Activated naive CD8-positive, alpha-beta T cell treated with anti-CD3 and anti-CD28 coated beads, Interleukin-2, amount 50 U/mL, for 24 hours (primary cell): Measurements from ENCODE around the gene UPK1A.
"Not testable (repeated sequence)": the region's sequence is repeated elsewhere in the genome, so short reads cannot be mapped to it uniquely, and the experiment has no call there.

Experiments used
- ATAC-seq: fragments of 150-1000 bp; cut with Tn5 transposase; one replicate; pipeline ENCODE4 v1.10.0; 2021
- DNase-seq: peaks from one replicate; pipeline ENCODE4 v3.0.0; 2021
- H3K27ac Mint-ChIP-seq: one replicate; pipeline ENCODE4 v1.8.0; 2021; ENCODE audit warnings: mild to moderate bottlenecking, mixed read lengths
- H3K27me3 Mint-ChIP-seq: one replicate; pipeline ENCODE4 v1.8.0; 2021; ENCODE audit warnings: mixed read lengths
- H3K36me3 Mint-ChIP-seq: one replicate; pipeline ENCODE4 v1.8.0; 2021; ENCODE audit warnings: low read depth, mixed read lengths
- H3K4me1 Mint-ChIP-seq: one replicate; pipeline ENCODE4 v1.8.0; 2021; ENCODE audit warnings: mixed read lengths
- H3K4me3 Mint-ChIP-seq: one replicate; pipeline ENCODE4 v1.8.0; 2021; ENCODE audit warnings: mild to moderate bottlenecking, moderate library complexity, mixed read lengths
- H3K9me3 Mint-ChIP-seq: one replicate; pipeline ENCODE4 v1.8.0; 2021; ENCODE audit warnings: mixed read lengths

Gene UPK1A

DNA sequence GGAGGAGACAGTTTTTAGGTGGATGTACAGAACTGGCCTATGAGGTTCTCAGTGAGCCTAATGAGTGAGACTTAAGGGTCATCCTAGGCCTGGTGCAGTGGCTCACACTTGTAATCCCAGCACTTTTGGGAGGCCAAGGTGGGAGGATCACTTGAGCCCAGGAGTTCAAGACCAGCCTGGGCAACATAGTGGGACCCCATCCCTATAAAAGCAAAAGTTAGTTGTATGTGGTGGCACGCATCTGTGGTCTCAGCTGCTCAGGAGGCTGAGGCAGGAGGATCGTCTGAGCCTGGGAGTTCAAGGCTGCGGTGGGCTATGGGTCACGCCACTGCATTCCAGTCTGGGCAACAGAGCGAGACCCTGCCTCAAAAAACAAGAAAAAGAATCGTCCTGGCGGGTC lies 57.8 kb downstream of the UPK1A start:
- H3K27me3 Mint-ChIP-seq, H3K27ac Mint-ChIP-seq, H3K9me3 Mint-ChIP-seq, DNase-seq, ATAC-seq, H3K4me3 Mint-ChIP-seq: not testable (repeated sequence)
- Mint-ChIP-seq H3K36me3 (peaks cover 50% of the 10 kb centered on the region), H3K4me1 (peaks cover 14% of the 10 kb centered on the region)

DNA sequence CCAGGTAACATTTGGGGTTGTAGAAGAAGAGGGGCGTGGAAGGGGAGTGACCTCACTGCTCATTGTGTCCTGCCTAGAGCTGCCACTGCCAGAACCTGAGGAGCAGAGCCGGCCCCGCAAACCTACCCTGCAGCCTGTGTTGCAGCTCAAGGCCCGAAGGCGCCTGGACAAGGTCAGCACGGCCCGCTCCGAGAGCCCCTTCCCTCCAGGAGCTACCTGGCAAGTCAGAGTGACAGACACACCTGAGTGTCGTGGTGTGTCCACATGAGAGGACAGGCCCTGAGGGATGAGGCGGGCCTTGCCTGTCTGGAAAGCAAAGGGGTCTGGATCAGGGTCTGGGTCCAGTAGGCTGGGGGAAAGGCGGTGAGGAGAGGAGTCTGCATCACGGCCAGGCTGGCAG lies 58.2 kb downstream of the UPK1A start:
- ATAC-seq: no peak
- Mint-ChIP-seq H3K4me3 (no peak overlapping the region), H3K36me3 (peaks cover 50% of the 10 kb centered on the region), H3K9me3 (no peaks in the 10 kb centered on the region), H3K27ac (no peak overlapping the region), H3K27me3 (no peaks in the 10 kb centered on the region), H3K4me1 (peaks cover 9% of the 10 kb centered on the region)
- no peak for DNase-seq

DNA sequence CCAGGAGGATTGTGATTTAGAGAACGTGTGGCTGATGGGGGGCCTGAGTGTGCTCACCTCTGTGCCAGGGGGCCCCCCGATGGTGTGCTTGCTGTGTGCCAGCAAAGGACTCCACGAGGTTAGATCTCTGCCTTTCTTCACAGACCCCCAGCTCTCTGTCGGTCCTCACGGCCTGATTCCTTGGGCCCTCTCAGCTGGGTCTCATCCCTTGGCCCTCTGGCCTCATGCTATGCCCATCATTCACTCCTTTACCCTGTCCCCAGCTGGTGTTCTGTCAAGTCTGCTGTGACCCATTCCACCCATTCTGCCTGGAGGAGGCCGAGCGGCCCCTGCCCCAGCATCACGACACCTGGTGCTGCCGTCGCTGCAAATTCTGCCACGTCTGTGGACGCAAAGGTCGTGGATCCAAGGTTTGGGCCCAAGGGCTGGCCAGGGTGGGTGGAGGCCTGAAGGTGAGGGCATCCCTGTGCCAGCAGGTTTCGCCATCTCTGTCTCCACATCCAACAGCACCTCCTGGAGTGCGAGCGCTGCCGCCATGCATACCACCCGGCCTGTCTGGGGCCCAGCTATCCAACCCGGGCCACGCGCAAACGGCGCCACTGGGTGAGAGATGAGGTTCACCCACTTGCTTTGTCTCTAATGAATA lies 59.0 kb downstream of the UPK1A start:
- no peaks in the 10 kb centered on the region for H3K27me3 Mint-ChIP-seq
- no peak overlapping the region for H3K27ac Mint-ChIP-seq
- ATAC-seq (no peak), DNase-seq (no peak)
- H3K36me3 Mint-ChIP-seq: peaks cover 55% of the 10 kb centered on the region
- no peak overlapping the region for H3K4me3 Mint-ChIP-seq
- peaks cover 5% of the 10 kb centered on the region for H3K4me1 Mint-ChIP-seq
- no peaks in the 10 kb centered on the region for H3K9me3 Mint-ChIP-seq

DNA sequence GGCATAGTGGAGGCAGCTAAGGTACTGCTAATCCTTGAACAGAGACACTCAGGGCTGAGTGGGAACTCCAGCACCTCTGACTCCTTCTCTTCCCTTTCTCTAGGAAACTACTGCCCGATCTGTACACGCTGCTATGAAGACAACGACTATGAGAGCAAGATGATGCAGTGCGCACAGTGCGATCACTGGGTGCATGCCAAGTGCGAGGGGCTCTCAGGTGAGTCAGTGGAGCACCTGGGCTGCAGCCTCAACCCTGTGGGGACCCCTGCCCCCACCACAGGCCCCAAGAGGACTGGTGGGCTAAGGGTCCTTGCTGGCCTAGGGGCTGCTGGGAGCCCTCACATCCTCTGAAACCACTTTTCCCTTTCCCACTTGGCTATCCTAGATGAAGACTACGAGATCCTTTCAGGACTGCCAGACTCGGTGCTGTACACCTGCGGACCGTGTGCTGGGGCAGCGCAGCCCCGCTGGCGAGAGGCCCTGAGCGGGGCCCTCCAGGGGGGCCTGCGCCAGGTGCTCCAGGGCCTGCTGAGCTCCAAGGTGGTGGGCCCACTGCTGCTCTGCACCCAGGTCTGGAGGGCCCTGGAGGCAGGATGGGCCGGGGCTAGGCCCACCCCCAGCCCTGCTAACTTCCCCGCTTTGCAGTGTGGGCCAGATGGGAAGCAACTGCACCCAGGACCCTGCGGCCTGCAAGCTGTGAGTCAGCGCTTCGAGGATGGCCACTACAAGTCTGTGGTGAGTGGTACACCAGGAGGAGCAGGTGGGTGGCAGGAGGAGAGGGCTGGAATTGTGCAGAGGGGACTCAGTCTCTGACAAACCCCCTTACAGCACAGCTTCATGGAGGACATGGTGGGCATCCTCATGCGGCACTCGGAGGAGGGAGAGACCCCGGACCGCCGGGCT lies 61.0 kb downstream of the UPK1A start:
- Mint-ChIP-seq H3K27me3 (no peaks in the 10 kb centered on the region), H3K9me3 (no peaks in the 10 kb centered on the region), H3K36me3 (peaks cover 56% of the 10 kb centered on the region), H3K4me3 (no peak overlapping the region), H3K27ac (no peak overlapping the region), H3K4me1 (peaks cover 2% of the 10 kb centered on the region)
- DNase-seq: no peak
- ATAC-seq: no peak
